ENCODE data around the gene SLX4IP. TPM values are rescaled to one million over a fixed set of nuclear protein-coding genes. Genes with fewer than 3 reads are reported as not detected.

Gene SLX4IP
- total and polyA plus RNA-seq, 8 donors: 1.00 to 4.6 (median 2.6) TPM

GRCh38 chr20:10487142-10488136 is 52.3 kb downstream of the SLX4IP start:
- H3K4me1 ChIP-seq: peaks cover 0 to 13% (median 6%) of the 10 kb centered on the region in 4 donors
- H3K36me3 ChIP-seq: no peaks in the 10 kb centered on the region
- TF ChIP-seq POLR2AphosphoS5 (IDR thresholded peaks at IDR 0.05): no peak
- H3K27me3 ChIP-seq: no peaks in the 10 kb centered on the region
- no peaks in the 10 kb centered on the region for H3K9me3 ChIP-seq
- intact Hi-C loops (cut with DNase I; ENCODE audit: low total_unique reads): no loop called here
- DNase-seq: peak in 1 of 2 donors; percentile 19
- H3K27ac ChIP-seq: no peak overlapping the region
- WGBS, 5 donors: 85 to 94% (median 91%) methylated on average over 7 of the region's 7 CpGs
- no peak overlapping the region for H3K4me3 ChIP-seq

DNA sequence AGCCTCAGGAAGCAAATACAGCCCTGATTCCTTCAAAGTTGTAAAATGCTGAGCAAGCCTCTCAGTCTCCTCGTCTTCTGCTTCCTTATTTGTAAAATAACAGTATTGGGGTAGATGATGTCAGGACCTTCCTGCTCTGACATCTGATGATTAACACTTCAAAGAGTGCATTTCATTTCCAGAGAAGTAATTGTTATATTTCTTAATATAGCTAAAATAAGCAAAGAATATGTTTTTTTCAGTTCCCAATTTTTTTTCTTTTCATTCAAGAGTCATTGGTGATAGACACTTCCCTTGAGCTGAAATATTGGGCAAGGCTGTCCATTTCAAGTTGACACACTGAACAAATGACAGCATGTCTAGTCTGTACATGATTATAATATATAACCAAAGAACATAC is 53.4 kb downstream of the SLX4IP start:
- TF ChIP-seq, protein P1, sequence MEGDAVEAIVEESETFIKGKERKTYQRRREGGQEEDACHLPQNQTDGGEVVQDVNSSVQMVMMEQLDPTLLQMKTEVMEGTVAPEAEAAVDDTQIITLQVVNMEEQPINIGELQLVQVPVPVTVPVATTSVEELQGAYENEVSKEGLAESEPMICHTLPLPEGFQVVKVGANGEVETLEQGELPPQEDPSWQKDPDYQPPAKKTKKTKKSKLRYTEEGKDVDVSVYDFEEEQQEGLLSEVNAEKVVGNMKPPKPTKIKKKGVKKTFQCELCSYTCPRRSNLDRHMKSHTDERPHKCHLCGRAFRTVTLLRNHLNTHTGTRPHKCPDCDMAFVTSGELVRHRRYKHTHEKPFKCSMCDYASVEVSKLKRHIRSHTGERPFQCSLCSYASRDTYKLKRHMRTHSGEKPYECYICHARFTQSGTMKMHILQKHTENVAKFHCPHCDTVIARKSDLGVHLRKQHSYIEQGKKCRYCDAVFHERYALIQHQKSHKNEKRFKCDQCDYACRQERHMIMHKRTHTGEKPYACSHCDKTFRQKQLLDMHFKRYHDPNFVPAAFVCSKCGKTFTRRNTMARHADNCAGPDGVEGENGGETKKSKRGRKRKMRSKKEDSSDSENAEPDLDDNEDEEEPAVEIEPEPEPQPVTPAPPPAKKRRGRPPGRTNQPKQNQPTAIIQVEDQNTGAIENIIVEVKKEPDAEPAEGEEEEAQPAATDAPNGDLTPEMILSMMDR (IDR thresholded peaks at IDR 0.05): no peak
- TF ChIP-seq EP300 (IDR thresholded peaks at IDR 0.05) (no peak), POLR2AphosphoS5 (IDR thresholded peaks at IDR 0.05) (no peak), POLR2A (IDR thresholded peaks at IDR 0.05) (no peak)
- DNase-seq: no peak
- intact Hi-C loops (cut with DNase I; ENCODE audit: low total_unique reads): no loop called here
- no peak overlapping the region for H3K4me3 ChIP-seq
- H3K36me3 ChIP-seq: no peaks in the 10 kb centered on the region
- 75 to 84% (median 79%) methylated on average over 1 of the region's 1 CpG for WGBS, 5 donors
- no peaks in the 10 kb centered on the region for H3K27me3 ChIP-seq
- H3K27ac ChIP-seq: no peak overlapping the region
- no peaks in the 10 kb centered on the region for H3K9me3 ChIP-seq
- peaks cover 0 to 13% (median 6%) of the 10 kb centered on the region in 4 donors for H3K4me1 ChIP-seq

DNA sequence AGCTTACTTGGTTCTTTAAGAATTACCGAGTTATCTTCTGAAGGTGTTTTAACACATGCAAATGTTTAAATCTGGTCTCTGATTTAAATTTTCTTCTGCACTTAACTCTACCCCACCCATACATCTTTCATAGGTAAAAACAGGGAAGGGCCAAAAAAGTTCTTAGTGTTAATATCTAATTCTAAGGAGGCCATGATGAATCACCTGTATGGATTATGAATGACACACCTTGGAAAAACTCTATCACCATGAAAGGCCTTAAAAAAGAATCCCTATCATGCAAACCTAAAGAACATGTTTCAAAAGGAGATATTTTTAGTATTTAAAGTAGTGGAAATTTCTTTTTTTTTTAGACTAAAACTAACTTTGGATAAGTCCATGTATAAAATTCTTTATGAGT is 54.7 kb downstream of the SLX4IP start:
- Histone ChIP-seq H3K4me3 (no peak overlapping the region), H3K27me3 (no peaks in the 10 kb centered on the region), H3K36me3 (no peaks in the 10 kb centered on the region), H3K27ac (no peak overlapping the region), H3K9me3 (no peaks in the 10 kb centered on the region), H3K4me1 (peaks cover 0 to 13% (median 6%) of the 10 kb centered on the region in 4 donors)
- no peak for TF ChIP-seq POLR2A (IDR thresholded peaks at IDR 0.05)
- no peak for DNase-seq
- 86 to 96% (median 91%) methylated on average over 1 of the region's 1 CpG for WGBS, 5 donors
- intact Hi-C loops (cut with DNase I; ENCODE audit: low total_unique reads): no loop called here

- TF ChIP-seq POLR2AphosphoS5 (IDR thresholded peaks at IDR 0.05): no peak
- TF ChIP-seq, protein P1 (IDR thresholded peaks at IDR 0.05): no peak
- TF ChIP-seq POLR2A (IDR thresholded peaks at IDR 0.05): no peak
- TF ChIP-seq EP300 (IDR thresholded peaks at IDR 0.05): no peak
- Histone ChIP-seq H3K36me3 (no peaks in the 10 kb centered on the region), H3K4me3 (no peak overlapping the region), H3K27me3 (no peaks in the 10 kb centered on the region), H3K27ac (no peak overlapping the region), H3K9me3 (no peaks in the 10 kb centered on the region), H3K4me1 (peaks cover 0 to 13% (median 6%) of the 10 kb centered on the region in 4 donors)
- intact Hi-C loops (cut with DNase I; ENCODE audit: low total_unique reads): no loop called here
- WGBS, 5 donors: 92 to 100% (median 96%) methylated on average over 2 of the region's 2 CpGs
- no peak for DNase-seq
Measured at GRCh38 chr20:10490257-10490656, 55.2 kb downstream of the SLX4IP start.

DNA sequence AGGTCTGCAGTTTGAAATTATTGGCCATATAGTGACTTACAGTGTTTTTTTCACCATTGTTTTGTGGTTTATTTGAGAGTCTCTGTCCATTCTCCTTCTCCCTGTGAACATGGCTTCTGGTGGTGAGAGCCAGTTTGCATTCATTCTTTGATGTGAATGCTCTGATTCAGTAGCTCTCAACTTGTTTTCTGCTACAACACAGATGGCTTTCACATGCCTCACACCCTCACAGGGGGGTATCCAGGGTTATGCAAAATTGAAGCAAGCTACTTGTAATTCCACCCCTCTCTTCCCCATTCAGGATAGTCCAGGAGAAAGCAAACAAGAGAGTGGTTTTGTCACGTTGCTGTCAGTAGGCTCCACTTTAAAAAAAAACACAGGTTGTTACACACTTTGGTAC is 55.6 kb downstream of the SLX4IP start:
- Histone ChIP-seq H3K9me3 (no peaks in the 10 kb centered on the region), H3K4me3 (no peak overlapping the region), H3K27ac (no peak overlapping the region), H3K27me3 (no peaks in the 10 kb centered on the region), H3K36me3 (no peaks in the 10 kb centered on the region), H3K4me1 (peaks cover 0 to 13% (median 6%) of the 10 kb centered on the region in 4 donors)
- no peak for DNase-seq
- 17 to 40% (median 32%) methylated on average over 1 of the region's 1 CpG for WGBS, 5 donors
- intact Hi-C loops (cut with DNase I; ENCODE audit: low total_unique reads): no loop called here
- TF ChIP-seq POLR2AphosphoS5 (IDR thresholded peaks at IDR 0.05): no peak
- no peak for TF ChIP-seq EP300 (IDR thresholded peaks at IDR 0.05)
- TF ChIP-seq, protein P1 (IDR thresholded peaks at IDR 0.05): no peak
- TF ChIP-seq POLR2A (IDR thresholded peaks at IDR 0.05): no peak
